NB4 (cell line): Measurements from ENCODE around the gene AGPS.

ENCODE experiments used
- CTCF ChIP-seq: IDR thresholded peaks from one replicate; pipeline ENCODE4 v1.5.1; 2012; ENCODE audit warnings: low read depth, low read length
- MAX ChIP-seq: IDR thresholded peaks from 2 replicates; pipeline ENCODE4 v1.6.1; 2011; ENCODE audit warnings: low read depth, low read length
- MYC ChIP-seq: IDR thresholded peaks from 2 replicates; pipeline ENCODE4 v1.6.1; 2011; ENCODE audit warnings: low read depth, low read length
- POLR2A ChIP-seq: IDR thresholded peaks from 2 replicates; pipeline ENCODE4 v1.6.1; 2011; ENCODE audit warnings: mild to moderate bottlenecking; ENCODE audit not compliant: insufficient read length; ENCODE audit errors: extremely low read depth

GRCh38 chr2:177589186-177589585, 196.6 kb downstream of the AGPS start:
- no peak for TF ChIP-seq CTCF
- TF ChIP-seq POLR2A, result no peak
- TF ChIP-seq MAX, result no peak
- TF ChIP-seq MYC, result no peak
